Stomach (tissue), 4 donors: ENCODE results near the gene DLG2.

Source experiments
- POLR2AphosphoS5 ChIP-seq, 3 donors: sonication (generic); formaldehyde crosslinking; IDR thresholded peaks; one replicate each; pipeline ENCODE4 v1.6.1; 2016; ENCODE audit warnings: antibody characterized with exemption in 3 of 3
- TF ChIP-seq, protein P1 (sequence below), 7 experiments: fragments of 450-650 bp in 4 of 7; fragments of 200-600 bp in 3 of 7; sonication (generic) in 3 of 7; IDR thresholded peaks; one replicate each; pipeline ENCODE4 v1.5.1; 2016 to 2019; ENCODE audit warnings: antibody characterized with exemption in 7 of 7, control low read depth in 2 of 7, mild to moderate bottlenecking in 1 of 7

DNA sequence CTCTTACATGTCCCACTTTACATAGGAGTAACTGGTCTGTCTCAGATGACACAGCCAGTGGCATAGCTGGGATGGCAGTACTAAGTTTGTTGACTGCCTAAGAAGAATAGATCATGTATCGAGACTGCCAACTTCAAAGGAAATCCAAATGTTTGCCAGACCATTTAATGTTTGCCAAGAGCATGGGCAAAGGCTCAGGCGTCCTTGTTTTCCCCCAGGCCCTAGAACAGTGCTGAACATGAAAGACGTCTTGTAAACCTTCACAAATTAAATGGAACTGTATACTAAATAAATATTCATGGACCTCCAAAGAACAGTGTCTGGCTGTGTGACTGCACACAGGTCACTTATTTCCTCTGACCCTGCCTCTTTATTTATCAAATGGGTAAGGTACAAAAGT is 2106.3 kb downstream of the DLG2 start:
- TF ChIP-seq, protein P1, sequence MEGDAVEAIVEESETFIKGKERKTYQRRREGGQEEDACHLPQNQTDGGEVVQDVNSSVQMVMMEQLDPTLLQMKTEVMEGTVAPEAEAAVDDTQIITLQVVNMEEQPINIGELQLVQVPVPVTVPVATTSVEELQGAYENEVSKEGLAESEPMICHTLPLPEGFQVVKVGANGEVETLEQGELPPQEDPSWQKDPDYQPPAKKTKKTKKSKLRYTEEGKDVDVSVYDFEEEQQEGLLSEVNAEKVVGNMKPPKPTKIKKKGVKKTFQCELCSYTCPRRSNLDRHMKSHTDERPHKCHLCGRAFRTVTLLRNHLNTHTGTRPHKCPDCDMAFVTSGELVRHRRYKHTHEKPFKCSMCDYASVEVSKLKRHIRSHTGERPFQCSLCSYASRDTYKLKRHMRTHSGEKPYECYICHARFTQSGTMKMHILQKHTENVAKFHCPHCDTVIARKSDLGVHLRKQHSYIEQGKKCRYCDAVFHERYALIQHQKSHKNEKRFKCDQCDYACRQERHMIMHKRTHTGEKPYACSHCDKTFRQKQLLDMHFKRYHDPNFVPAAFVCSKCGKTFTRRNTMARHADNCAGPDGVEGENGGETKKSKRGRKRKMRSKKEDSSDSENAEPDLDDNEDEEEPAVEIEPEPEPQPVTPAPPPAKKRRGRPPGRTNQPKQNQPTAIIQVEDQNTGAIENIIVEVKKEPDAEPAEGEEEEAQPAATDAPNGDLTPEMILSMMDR (IDR thresholded peaks at IDR 0.05), result no peak
- TF ChIP-seq POLR2AphosphoS5 (IDR thresholded peaks at IDR 0.05), result no peak
